HepG2 (cell line): ENCODE measurements around the gene HIVEP2. TPM values are rescaled to one million over a fixed set of nuclear protein-coding genes. Genes with fewer than 3 reads are reported as not detected.

Experiments
- ARID3A ChIP-seq: IDR thresholded peaks from 2 replicates; pipeline ENCODE4 v1.6.1; 2012; ENCODE audit warnings: low read depth, low read length, improper control_type of control experiment
- CEBPG ChIP-seq: IDR thresholded peaks from 2 replicates; pipeline ENCODE4 v1.6.1; 2016
- CHD4 ChIP-seq: fragments of 200-600 bp; sonication (generic); IDR thresholded peaks from 2 replicates; pipeline ENCODE4 v1.7.0; 2017; ENCODE audit warnings: mild to moderate bottlenecking, low read length, borderline replicate concordance
- ETV6 ChIP-seq: sonication (generic); formaldehyde crosslinking; conservative IDR thresholded peaks from 2 replicates; pipeline ENCODE4 v1.4.0; 2020; ENCODE audit warnings: missing genetic modification reagents
- MAFK ChIP-seq, 2 experiments: IDR thresholded peaks in 1 of 2; conservative IDR thresholded peaks in 1 of 2; 2 replicates each; pipeline ENCODE4 v1.6.1; 2011; ENCODE audit warnings: improper control_type of control experiment in 2 of 2, low read length in 2 of 2
- MLLT10 ChIP-seq: sonication (generic); formaldehyde crosslinking; IDR thresholded peaks from 2 replicates; pipeline ENCODE4 v1.4.0; 2020; ENCODE audit warnings: missing genetic modification reagents
- NCOA5 ChIP-seq: sonication (generic); formaldehyde crosslinking; IDR thresholded peaks from 2 replicates; pipeline ENCODE4 v1.4.0; 2020; ENCODE audit warnings: missing genetic modification reagents
- NFRKB ChIP-seq: fragments of 450-650 bp; IDR thresholded peaks from 2 replicates; pipeline ENCODE4 v1.6.1; 2017
- NR1H2 ChIP-seq: sonication (generic); formaldehyde crosslinking; IDR thresholded peaks from 2 replicates; pipeline ENCODE4 v1.8.1; 2022; ENCODE audit warnings: low read depth, missing genetic modification reagents, borderline replicate concordance
- PAWR ChIP-seq: sonication (generic); formaldehyde crosslinking; IDR thresholded peaks from 2 replicates; pipeline ENCODE4 v1.4.0; 2020; ENCODE audit warnings: missing genetic modification reagents, mild to moderate bottlenecking, borderline replicate concordance
- PAX8 ChIP-seq: sonication (generic); formaldehyde crosslinking; IDR thresholded peaks from 2 replicates; pipeline ENCODE4 v1.8.0; 2022; ENCODE audit warnings: mild to moderate bottlenecking, missing genetic modification reagents, borderline replicate concordance
- SKI ChIP-seq: fragments of 450-650 bp; IDR thresholded peaks from one replicate; pipeline ENCODE4 v1.6.1; 2018; ENCODE audit warnings: mild to moderate bottlenecking; ENCODE audit not compliant: partially characterized antibody
- SMAD1 ChIP-seq: sonication (generic); formaldehyde crosslinking; IDR thresholded peaks from 2 replicates; pipeline ENCODE4 v1.4.0; 2020; ENCODE audit warnings: missing genetic modification reagents, low read depth, mild to moderate bottlenecking, borderline replicate concordance
- TCF7L2 ChIP-seq: IDR thresholded peaks from 2 replicates; pipeline ENCODE4 v1.6.1; 2011; ENCODE audit warnings: mild to moderate bottlenecking, low read depth, low read length, moderate library complexity
- ZFAT ChIP-seq: sonication (generic); formaldehyde crosslinking; conservative IDR thresholded peaks from 2 replicates; pipeline ENCODE4 v1.8.1; 2023; ENCODE audit warnings: missing genetic modification reagents, inconsistent platforms
- ZGPAT ChIP-seq: IDR thresholded peaks from 2 replicates; pipeline ENCODE4 v1.6.1; 2016; ENCODE audit warnings: mild to moderate bottlenecking
- ZNF180 ChIP-seq: sonication (generic); formaldehyde crosslinking; IDR thresholded peaks from 2 replicates; pipeline ENCODE4 v1.4.0; 2020; ENCODE audit warnings: low read depth, missing genetic modification reagents, borderline replicate concordance
- ZNF234 ChIP-seq: sonication (generic); formaldehyde crosslinking; conservative IDR thresholded peaks from 2 replicates; pipeline ENCODE4 v1.5.1; 2020; ENCODE audit warnings: mild to moderate bottlenecking, missing genetic modification reagents
- ZNF274 ChIP-seq: sonication (generic); formaldehyde crosslinking; IDR thresholded peaks from 2 replicates; pipeline ENCODE4 v1.5.1; 2020; ENCODE audit warnings: mild to moderate bottlenecking, missing genetic modification reagents
- ZNF362 ChIP-seq: sonication (generic); formaldehyde crosslinking; IDR thresholded peaks from 2 replicates; pipeline ENCODE4 v1.4.0; 2020; ENCODE audit warnings: missing genetic modification reagents, mild to moderate bottlenecking, borderline replicate concordance
- ZNF547 ChIP-seq: sonication (generic); formaldehyde crosslinking; IDR thresholded peaks from 2 replicates; pipeline ENCODE4 v1.5.1; 2020; ENCODE audit warnings: mild to moderate bottlenecking, missing genetic modification reagents
- ZNF580 ChIP-seq: IDR thresholded peaks from 2 replicates; pipeline ENCODE4 v1.6.1; 2016; ENCODE audit warnings: low read depth, borderline replicate concordance
- ZNF709 ChIP-seq: sonication (generic); formaldehyde crosslinking; IDR thresholded peaks from 2 replicates; pipeline ENCODE4 v1.5.0; 2020; ENCODE audit warnings: mild to moderate bottlenecking, missing genetic modification reagents
- polyA plus RNA-seq, 8 experiments: library from polyadenylated mRNA; depleted of rRNA in 3 of 8; stranded (reverse) in 7 of 8; unstranded in 1 of 8; fragments of >200 nt; fragmentation: Illumina TruSeq in 4 of 8; extraction: Trizol in 4 of 8; gene quantifications; 2 replicates each; pipeline versions ENCODE4 v1.2.1 to v1.2.3, GENCODE V29; 2011 to 2016; ENCODE audit warnings: low read depth in 4 of 8, missing spikeins in 1 of 8, mixed read lengths in 1 of 8; ENCODE audit not compliant: insufficient read depth in 1 of 8
- total RNA-seq, 5 experiments: library from RNA; depleted of rRNA; stranded (reverse); fragments of >200 nt; fragmentation: Illumina TruSeq; extraction: Trizol; gene quantifications; 2 replicates each; pipeline ENCODE4 v1.2.3, GENCODE V29; 2016; ENCODE audit warnings: low read depth in 1 of 5
- TF ChIP-seq, protein P1 (sequence below): IDR thresholded peaks from 2 replicates; pipeline ENCODE4 v1.4.0; 2020; ENCODE audit warnings: mild to moderate bottlenecking, missing genetic modification reagents

Gene HIVEP2
- total and polyA plus RNA-seq, 2 of the 13 experiments (the other 11 are each of a cell fraction or from before 2014, with no cell fraction given) = 3.4 to 12.9 TPM

DNA sequence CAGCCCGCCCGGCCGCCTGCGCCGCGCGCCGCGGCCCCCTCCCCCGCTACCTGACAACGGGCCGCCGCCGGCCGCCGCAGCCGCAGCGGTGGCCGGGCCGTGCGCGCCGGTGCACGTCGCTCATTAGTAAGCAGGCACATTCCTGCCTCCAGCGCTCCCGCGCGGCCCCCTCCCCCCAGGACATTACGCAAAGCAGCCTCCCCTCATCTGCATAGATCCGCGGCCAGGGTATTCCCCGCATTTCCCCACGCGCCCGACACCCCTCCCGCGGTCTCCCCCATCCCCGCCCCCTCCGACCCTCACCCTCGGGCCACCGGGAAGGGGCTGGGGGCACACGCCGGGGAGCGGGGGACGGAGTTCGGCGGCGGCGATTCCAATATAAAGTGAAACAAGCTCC, at the start of gene HIVEP2 (continued):
- TF ChIP-seq CEBPG (CRISPR knock-in tag) = peak; percentile 87
- 0 out of 2 replicates have a peak, but pooled peaks have one; percentile 80 for TF ChIP-seq ZNF234 (CRISPR knock-in tag)
- TF ChIP-seq ZNF547 (CRISPR knock-in tag) = no peak
- no peak for TF ChIP-seq PAWR
- no peak for TF ChIP-seq MAFK (conservative IDR thresholded peaks at IDR 0.05 in 1 of 2, IDR thresholded peaks at IDR 0.05 in 1 of 2; ENCODE audit: low read length in 2 of 2)
- TF ChIP-seq NCOA5 (CRISPR knock-in tag) = no peak
- no peak for TF ChIP-seq ZFAT (CRISPR knock-in tag)
- TF ChIP-seq ZNF709 (CRISPR knock-in tag) = no peak
- TF ChIP-seq ZGPAT (CRISPR knock-in tag) = peak; percentile 7; the same call in 1 of the 2 replicates
- TF ChIP-seq ETV6 (CRISPR knock-in tag) = no peak
- no peak for TF ChIP-seq ZNF274 (CRISPR knock-in tag)
- TF ChIP-seq ARID3A = peak; percentile 4; the same call in 1 of the 2 replicates
- no peak for TF ChIP-seq ZNF580 (CRISPR knock-in tag)
- no peak for TF ChIP-seq NR1H2
- no peak for TF ChIP-seq CHD4
- TF ChIP-seq ZNF362 (CRISPR knock-in tag) = no peak
- TF ChIP-seq TCF7L2 = no peak
- TF ChIP-seq MLLT10 = no peak
- TF ChIP-seq, protein P1, sequence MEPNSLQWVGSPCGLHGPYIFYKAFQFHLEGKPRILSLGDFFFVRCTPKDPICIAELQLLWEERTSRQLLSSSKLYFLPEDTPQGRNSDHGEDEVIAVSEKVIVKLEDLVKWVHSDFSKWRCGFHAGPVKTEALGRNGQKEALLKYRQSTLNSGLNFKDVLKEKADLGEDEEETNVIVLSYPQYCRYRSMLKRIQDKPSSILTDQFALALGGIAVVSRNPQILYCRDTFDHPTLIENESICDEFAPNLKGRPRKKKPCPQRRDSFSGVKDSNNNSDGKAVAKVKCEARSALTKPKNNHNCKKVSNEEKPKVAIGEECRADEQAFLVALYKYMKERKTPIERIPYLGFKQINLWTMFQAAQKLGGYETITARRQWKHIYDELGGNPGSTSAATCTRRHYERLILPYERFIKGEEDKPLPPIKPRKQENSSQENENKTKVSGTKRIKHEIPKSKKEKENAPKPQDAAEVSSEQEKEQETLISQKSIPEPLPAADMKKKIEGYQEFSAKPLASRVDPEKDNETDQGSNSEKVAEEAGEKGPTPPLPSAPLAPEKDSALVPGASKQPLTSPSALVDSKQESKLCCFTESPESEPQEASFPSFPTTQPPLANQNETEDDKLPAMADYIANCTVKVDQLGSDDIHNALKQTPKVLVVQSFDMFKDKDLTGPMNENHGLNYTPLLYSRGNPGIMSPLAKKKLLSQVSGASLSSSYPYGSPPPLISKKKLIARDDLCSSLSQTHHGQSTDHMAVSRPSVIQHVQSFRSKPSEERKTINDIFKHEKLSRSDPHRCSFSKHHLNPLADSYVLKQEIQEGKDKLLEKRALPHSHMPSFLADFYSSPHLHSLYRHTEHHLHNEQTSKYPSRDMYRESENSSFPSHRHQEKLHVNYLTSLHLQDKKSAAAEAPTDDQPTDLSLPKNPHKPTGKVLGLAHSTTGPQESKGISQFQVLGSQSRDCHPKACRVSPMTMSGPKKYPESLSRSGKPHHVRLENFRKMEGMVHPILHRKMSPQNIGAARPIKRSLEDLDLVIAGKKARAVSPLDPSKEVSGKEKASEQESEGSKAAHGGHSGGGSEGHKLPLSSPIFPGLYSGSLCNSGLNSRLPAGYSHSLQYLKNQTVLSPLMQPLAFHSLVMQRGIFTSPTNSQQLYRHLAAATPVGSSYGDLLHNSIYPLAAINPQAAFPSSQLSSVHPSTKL = peak; percentile 55
- TF ChIP-seq ZNF180 (CRISPR knock-in tag) = no peak
- TF ChIP-seq PAX8 (CRISPR knock-in tag) = 0 out of 2 replicates have a peak, but pooled peaks have one; percentile 28
- no peak for TF ChIP-seq NFRKB
- TF ChIP-seq SKI = peak; percentile 13
- no peak for TF ChIP-seq SMAD1 (CRISPR knock-in tag)
